ENCODE data around the gene RTP5.

DNA sequence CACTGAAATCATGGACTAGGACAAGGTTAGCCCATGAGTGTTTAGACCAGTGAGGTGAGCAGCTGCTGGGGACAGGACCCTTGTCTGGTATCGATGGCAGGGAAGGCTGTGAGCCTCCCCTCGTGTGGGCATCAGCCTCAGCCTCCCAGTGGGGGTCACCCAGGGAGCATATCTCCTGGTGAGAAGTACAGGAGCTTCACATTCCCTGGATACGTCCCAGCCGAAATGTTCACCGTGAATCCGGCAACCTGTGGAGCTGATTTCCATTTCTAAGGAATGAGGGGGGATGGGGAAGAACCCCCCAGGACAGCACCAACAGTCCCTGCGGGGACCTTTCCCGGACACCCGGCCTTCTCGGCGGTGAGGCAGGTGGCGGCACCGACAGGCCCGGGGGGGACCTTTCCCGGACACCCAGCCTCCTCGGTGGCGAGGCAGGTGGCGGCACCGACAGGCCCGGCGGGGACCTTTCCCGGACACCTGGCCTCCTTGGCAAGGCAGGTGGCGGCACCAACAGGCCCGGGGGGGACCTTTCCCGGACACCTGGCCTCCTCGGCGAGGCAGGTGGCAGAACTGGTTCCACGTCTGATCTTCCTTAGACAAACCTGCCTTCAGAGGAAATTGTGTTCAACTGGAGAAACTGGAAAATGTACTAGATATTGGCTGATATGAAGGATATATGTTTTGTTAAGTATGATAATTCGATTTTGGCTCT, 21.2 kb downstream of the RTP5 start:
- no peak for TF ChIP-seq POLR2AphosphoS5 (IDR thresholded peaks at IDR 0.05; ENCODE audit: borderline replicate concordance, low read depth, low read length)
- no peak for TF ChIP-seq EZH2 (IDR thresholded peaks at IDR 0.05)

Data from SK-N-MC (cell line).